Measurements from ENCODE around the gene RBM11. TPM values are rescaled to one million over a fixed set of nuclear protein-coding genes. Genes with fewer than 3 reads are reported as not detected.
A peak's percentile ranks its signal among the peaks of the same experiment; 100 is the strongest.

The RBM11 gene
- total and polyA plus RNA-seq, 9 of the 15 experiments (the other 6 are each of a cell fraction or from before 2014, with no cell fraction given): 0.98 to 5.3 (median 2.9) TPM

DNA sequence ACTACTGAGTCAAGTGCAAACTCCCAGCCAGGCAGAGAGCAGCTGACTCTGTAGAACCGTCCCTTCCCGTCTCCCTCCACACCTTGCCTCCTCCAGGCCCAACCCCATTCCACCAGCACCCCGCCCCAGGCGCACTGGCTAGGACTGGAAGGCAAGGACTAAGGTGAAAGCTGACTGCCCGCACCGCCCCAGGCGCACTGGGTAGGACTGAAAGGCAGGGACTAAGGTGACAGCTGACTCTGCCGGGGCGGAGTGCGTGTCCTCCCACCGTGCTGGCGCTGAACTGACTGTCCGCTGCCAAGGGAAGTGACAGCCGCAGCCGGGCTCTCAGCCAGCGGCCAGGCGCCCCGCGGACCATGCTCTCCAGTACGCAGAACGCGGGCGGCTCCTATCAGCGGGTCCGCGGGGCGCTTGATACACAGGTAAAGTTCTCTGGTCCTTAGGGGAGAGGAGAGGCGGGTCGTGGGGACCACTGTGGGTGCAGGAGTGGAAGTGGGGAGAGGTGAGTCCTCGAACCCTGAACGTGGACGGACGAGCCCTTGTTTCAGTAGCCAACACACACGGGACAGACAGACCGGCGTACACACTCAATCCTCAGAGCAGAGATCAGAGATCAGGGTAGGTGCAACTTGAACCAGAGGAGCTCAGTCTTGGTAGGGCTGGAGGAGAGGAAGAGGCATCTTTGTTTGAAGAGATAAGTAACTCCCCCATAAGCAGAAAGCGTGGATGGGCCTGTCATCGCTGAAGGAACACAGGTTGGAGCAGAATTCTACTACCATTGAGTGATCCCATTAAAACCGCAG is 58.0 kb downstream of the RBM11 start (continued):
- TF ChIP-seq, protein P1, sequence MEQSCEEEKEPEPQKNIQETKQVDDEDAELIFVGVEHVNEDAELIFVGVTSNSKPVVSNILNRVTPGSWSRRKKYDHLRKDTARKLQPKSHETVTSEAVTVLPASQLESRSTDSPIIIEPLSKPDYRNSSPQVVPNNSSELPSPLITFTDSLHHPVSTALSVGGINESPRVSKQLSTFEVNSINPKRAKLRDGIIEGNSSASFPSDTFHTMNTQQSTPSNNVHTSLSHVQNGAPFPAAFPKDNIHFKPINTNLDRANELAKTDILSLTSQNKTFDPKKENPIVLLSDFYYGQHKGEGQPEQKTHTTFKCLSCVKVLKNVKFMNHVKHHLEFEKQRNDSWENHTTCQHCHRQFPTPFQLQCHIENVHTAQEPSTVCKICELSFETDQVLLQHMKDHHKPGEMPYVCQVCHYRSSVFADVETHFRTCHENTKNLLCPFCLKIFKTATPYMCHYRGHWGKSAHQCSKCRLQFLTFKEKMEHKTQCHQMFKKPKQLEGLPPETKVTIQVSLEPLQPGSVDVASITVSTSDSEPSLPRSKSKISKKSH (CRISPR knock-in tag; IDR thresholded peaks at IDR 0.05): no peak
- TF ChIP-seq NFIC (IDR thresholded peaks at IDR 0.05) (peak; percentile 38; the same call in 1 of the 2 replicates), NCOR1 (IDR thresholded peaks at IDR 0.05) (0 out of 2 replicates have a peak, but pooled peaks have one; percentile 14), CBFA2T3 (IDR thresholded peaks at IDR 0.05) (peak; percentile 41), TAL1 (IDR thresholded peaks at IDR 0.05) (peak; percentile 9; the same call in 1 of the 2 replicates), HSF4 (CRISPR knock-in tag; IDR thresholded peaks at IDR 0.05; ENCODE audit: borderline replicate concordance) (no peak), U2AF2 (optimal IDR thresholded peaks at IDR 0.05; ENCODE audit: low read depth, low read length) (no peak), JUND (IDR thresholded peaks at IDR 0.05; ENCODE audit: borderline replicate concordance, low read depth, low read length) (no peak), JUND (tag; IDR thresholded peaks at IDR 0.05; ENCODE audit: borderline replicate concordance, low read depth, low read length) (no peak), POLR2G (IDR thresholded peaks at IDR 0.05; ENCODE audit: low read depth, low read length) (peak; percentile 37; the same call in 1 of the 2 replicates), L3MBTL2 (IDR thresholded peaks at IDR 0.05) (peak; percentile 18; the same call in 1 of the 2 replicates)
- TF ChIP-seq, protein P2, sequence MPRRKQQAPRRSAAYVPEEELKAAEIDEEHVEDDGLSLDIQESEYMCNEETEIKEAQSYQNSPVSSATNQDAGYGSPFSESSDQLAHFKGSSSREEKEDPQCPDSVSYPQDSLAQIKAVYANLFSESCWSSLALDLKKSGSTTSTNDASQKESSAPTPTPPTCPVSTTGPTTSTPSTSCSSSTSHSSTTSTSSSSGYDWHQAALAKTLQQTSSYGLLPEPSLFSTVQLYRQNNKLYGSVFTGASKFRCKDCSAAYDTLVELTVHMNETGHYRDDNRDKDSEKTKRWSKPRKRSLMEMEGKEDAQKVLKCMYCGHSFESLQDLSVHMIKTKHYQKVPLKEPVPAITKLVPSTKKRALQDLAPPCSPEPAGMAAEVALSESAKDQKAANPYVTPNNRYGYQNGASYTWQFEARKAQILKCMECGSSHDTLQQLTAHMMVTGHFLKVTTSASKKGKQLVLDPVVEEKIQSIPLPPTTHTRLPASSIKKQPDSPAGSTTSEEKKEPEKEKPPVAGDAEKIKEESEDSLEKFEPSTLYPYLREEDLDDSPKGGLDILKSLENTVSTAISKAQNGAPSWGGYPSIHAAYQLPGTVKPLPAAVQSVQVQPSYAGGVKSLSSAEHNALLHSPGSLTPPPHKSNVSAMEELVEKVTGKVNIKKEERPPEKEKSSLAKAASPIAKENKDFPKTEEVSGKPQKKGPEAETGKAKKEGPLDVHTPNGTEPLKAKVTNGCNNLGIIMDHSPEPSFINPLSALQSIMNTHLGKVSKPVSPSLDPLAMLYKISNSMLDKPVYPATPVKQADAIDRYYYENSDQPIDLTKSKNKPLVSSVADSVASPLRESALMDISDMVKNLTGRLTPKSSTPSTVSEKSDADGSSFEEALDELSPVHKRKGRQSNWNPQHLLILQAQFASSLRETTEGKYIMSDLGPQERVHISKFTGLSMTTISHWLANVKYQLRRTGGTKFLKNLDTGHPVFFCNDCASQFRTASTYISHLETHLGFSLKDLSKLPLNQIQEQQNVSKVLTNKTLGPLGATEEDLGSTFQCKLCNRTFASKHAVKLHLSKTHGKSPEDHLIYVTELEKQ (CRISPR knock-in tag; IDR thresholded peaks at IDR 0.05): no peak
- TF ChIP-seq, protein P3, sequence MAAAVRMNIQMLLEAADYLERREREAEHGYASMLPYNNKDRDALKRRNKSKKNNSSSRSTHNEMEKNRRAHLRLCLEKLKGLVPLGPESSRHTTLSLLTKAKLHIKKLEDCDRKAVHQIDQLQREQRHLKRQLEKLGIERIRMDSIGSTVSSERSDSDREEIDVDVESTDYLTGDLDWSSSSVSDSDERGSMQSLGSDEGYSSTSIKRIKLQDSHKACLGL (CRISPR knock-in tag; IDR thresholded peaks at IDR 0.05; ENCODE audit: borderline replicate concordance, poor library complexity, severe bottlenecking): no peak
- TF ChIP-seq, protein P4, sequence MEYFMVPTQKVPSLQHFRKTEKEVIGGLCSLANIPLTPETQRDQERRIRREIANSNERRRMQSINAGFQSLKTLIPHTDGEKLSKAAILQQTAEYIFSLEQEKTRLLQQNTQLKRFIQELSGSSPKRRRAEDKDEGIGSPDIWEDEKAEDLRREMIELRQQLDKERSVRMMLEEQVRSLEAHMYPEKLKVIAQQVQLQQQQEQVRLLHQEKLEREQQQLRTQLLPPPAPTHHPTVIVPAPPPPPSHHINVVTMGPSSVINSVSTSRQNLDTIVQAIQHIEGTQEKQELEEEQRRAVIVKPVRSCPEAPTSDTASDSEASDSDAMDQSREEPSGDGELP (CRISPR knock-in tag; IDR thresholded peaks at IDR 0.05; ENCODE audit: borderline replicate concordance): peak; percentile 70; the same call in 1 of the 2 replicates

Measured in K562 (cell line).